Measurements from ENCODE around the gene MTCL1.

MTCL1 gene

GRCh38 chr18:8689517-8689916 is 15.8 kb upstream of the MTCL1 start:
- TF ChIP-seq FOXP2 (optimal IDR thresholded peaks at IDR 0.05; ENCODE audit: borderline replicate concordance, extremely low read depth, extremely low read length, insufficient read depth) = no peak
- no peak for TF ChIP-seq POLR2AphosphoS5 (IDR thresholded peaks at IDR 0.05; ENCODE audit: low read depth, low read length)
- TF ChIP-seq, protein P1, sequence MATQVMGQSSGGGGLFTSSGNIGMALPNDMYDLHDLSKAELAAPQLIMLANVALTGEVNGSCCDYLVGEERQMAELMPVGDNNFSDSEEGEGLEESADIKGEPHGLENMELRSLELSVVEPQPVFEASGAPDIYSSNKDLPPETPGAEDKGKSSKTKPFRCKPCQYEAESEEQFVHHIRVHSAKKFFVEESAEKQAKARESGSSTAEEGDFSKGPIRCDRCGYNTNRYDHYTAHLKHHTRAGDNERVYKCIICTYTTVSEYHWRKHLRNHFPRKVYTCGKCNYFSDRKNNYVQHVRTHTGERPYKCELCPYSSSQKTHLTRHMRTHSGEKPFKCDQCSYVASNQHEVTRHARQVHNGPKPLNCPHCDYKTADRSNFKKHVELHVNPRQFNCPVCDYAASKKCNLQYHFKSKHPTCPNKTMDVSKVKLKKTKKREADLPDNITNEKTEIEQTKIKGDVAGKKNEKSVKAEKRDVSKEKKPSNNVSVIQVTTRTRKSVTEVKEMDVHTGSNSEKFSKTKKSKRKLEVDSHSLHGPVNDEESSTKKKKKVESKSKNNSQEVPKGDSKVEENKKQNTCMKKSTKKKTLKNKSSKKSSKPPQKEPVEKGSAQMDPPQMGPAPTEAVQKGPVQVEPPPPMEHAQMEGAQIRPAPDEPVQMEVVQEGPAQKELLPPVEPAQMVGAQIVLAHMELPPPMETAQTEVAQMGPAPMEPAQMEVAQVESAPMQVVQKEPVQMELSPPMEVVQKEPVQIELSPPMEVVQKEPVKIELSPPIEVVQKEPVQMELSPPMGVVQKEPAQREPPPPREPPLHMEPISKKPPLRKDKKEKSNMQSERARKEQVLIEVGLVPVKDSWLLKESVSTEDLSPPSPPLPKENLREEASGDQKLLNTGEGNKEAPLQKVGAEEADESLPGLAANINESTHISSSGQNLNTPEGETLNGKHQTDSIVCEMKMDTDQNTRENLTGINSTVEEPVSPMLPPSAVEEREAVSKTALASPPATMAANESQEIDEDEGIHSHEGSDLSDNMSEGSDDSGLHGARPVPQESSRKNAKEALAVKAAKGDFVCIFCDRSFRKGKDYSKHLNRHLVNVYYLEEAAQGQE (IDR thresholded peaks at IDR 0.05; ENCODE audit: insufficient read depth in 1 of 2, low read depth in 2 of 2, low read length in 2 of 2) = no peak
- TF ChIP-seq TAF1 (IDR thresholded peaks at IDR 0.05; ENCODE audit: borderline replicate concordance, insufficient read depth, low read length) = no peak
- TF ChIP-seq SIN3A (IDR thresholded peaks at IDR 0.05; ENCODE audit: borderline replicate concordance, insufficient read depth, low read length) = no peak

DNA sequence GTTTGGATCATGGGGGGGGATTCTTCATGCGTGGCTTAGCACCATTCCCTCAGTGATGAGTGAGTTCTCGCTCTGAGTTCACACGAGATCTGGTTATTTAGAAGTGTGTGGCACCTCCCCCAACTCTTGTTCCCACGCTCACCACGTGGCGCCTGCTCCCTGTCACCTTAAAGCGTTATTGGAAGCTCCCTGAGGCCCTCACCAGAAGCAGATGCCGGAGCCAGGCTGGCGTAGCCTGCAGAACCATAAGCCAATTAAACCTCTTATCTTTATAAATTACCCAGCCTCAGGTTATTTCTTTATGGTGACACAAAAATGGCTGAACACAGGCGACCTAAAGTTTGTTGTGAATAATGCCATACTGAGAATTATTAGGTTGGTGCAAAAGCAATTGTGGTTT is 10.5 kb upstream of the MTCL1 start:
- TF ChIP-seq FOXP2 (optimal IDR thresholded peaks at IDR 0.05; ENCODE audit: borderline replicate concordance, extremely low read depth, extremely low read length, insufficient read depth) = no peak
- no peak for TF ChIP-seq SIN3A (IDR thresholded peaks at IDR 0.05; ENCODE audit: borderline replicate concordance, insufficient read depth, low read length)
- no peak for TF ChIP-seq POLR2AphosphoS5 (IDR thresholded peaks at IDR 0.05; ENCODE audit: low read depth, low read length)
- TF ChIP-seq, protein P1 (IDR thresholded peaks at IDR 0.05; ENCODE audit: insufficient read depth in 1 of 2, low read depth in 2 of 2, low read length in 2 of 2) = no peak
- TF ChIP-seq TAF1 (IDR thresholded peaks at IDR 0.05; ENCODE audit: borderline replicate concordance, insufficient read depth, low read length) = no peak

DNA sequence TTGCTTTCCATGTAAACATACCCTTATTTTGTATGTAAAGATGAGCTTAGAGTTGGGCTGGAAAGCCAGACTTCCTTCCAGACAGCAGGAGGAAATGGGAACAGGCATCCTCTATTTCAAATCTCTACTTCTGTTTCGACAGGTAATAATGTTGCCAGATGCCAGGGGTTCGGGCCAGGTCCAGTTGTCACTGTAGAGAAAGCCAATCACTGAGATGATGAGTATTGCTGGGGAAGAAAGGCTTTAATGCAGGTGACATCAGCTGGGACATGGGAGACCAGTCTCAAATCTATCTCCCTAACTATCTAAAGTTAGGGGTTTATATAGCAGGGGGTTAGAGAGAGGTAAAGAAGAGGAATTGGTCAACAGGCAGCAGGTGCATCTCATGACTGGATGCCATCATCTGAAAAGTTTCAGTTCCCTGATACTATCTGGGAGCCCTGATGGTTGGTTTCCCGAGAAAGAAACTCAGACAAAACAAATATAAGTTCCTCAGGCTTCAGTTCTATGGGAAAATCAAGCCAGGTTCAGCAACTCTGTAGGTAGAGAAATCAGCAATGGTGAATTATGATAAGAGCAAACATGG is 9.3 kb upstream of the MTCL1 start:
- TF ChIP-seq, protein P1 (IDR thresholded peaks at IDR 0.05; ENCODE audit: insufficient read depth in 1 of 2, low read depth in 2 of 2, low read length in 2 of 2) = no peak
- TF ChIP-seq SIN3A (IDR thresholded peaks at IDR 0.05; ENCODE audit: borderline replicate concordance, insufficient read depth, low read length) = no peak
- no peak for TF ChIP-seq FOXP2 (optimal IDR thresholded peaks at IDR 0.05; ENCODE audit: borderline replicate concordance, extremely low read depth, extremely low read length, insufficient read depth)
- no peak for TF ChIP-seq TAF1 (IDR thresholded peaks at IDR 0.05; ENCODE audit: borderline replicate concordance, insufficient read depth, low read length)
- TF ChIP-seq POLR2AphosphoS5 (IDR thresholded peaks at IDR 0.05; ENCODE audit: low read depth, low read length) = no peak

DNA sequence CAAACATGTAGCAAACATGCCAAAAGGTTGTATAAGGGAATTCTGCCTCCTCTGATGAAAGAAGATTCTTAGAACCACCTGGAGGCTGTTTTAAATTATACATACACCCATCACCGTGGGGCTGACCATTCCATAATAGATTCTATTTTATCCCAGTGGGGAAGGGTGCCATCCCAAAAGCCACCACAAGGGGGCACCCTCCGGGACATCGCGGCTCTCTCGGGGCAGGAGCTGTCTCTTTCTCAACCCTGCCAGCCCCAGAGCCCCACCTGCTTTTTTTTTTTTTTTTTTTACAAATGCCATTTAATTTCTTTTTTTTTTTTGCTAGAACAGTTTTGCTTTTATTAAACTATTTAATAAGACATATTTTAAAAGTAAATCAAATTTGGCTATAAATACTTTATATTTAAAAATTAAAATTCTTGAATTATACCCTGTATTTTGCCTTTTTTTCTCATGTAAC is 8.6 kb upstream of the MTCL1 start:
- TF ChIP-seq, protein P1 (IDR thresholded peaks at IDR 0.05; ENCODE audit: insufficient read depth in 1 of 2, low read depth in 2 of 2, low read length in 2 of 2) = no peak
- no peak for TF ChIP-seq FOXP2 (optimal IDR thresholded peaks at IDR 0.05; ENCODE audit: borderline replicate concordance, extremely low read depth, extremely low read length, insufficient read depth)
- no peak for TF ChIP-seq POLR2AphosphoS5 (IDR thresholded peaks at IDR 0.05; ENCODE audit: low read depth, low read length)

- TF ChIP-seq SIN3A (IDR thresholded peaks at IDR 0.05; ENCODE audit: borderline replicate concordance, insufficient read depth, low read length) = no peak
- no peak for TF ChIP-seq TAF1 (IDR thresholded peaks at IDR 0.05; ENCODE audit: borderline replicate concordance, insufficient read depth, low read length)
- TF ChIP-seq FOXP2 (optimal IDR thresholded peaks at IDR 0.05; ENCODE audit: borderline replicate concordance, extremely low read depth, extremely low read length, insufficient read depth) = no peak
- TF ChIP-seq POLR2AphosphoS5 (IDR thresholded peaks at IDR 0.05; ENCODE audit: low read depth, low read length) = no peak
- TF ChIP-seq, protein P1 (IDR thresholded peaks at IDR 0.05; ENCODE audit: insufficient read depth in 1 of 2, low read depth in 2 of 2, low read length in 2 of 2) = no peak
These were observed 6.2 kb upstream of the MTCL1 start for GRCh38 chr18:8699126-8699525.

Measured in PFSK-1 (cell line).